OCI-LY3 (cell line): Measurements from ENCODE around the gene XPOT.
A peak's percentile ranks its signal among the peaks of the same experiment; 100 is the strongest.

Experiments used
- H2AFZ ChIP-seq: fragments of 200-600, 300-600 bp; shearing (Covaris generic); 2 replicates; pipeline ENCODE4 v1.6.0; 2014; ENCODE audit warnings: antibody characterized with exemption, low read depth, low read length
- H3K27ac ChIP-seq: fragments of 200-600, 300-600 bp; sonication (generic); 2 replicates; pipeline ENCODE4 v1.5.1; 2014; ENCODE audit warnings: mild to moderate bottlenecking, low read length, moderate library complexity, mixed read lengths
- H3K27me3 ChIP-seq: fragments of 200-600, 300-600 bp; sonication (generic); 2 replicates; pipeline ENCODE4 v1.6.1; 2014; ENCODE audit warnings: low read depth, low read length, mixed read lengths
- H3K36me3 ChIP-seq: fragments of 200-600, 300-600 bp; sonication (generic); replicated peaks from 2 replicates; pipeline ENCODE3; 2014; ENCODE audit warnings: low read depth, low read length, mixed read lengths
- H3K4me1 ChIP-seq: fragments of 300-600, 200-600 bp; sonication (generic); 2 replicates; pipeline ENCODE4 v1.6.1; 2014; ENCODE audit warnings: low read length, mixed read lengths
- H3K4me2 ChIP-seq: fragments of 200-600, 300-600 bp; sonication (generic); 2 replicates; pipeline ENCODE4 v1.6.1; 2014; ENCODE audit warnings: low read length, mixed read lengths
- H3K4me3 ChIP-seq: fragments of 300-600, 200-600 bp; sonication (generic); 2 replicates; pipeline ENCODE4 v1.5.1; 2014; ENCODE audit warnings: antibody characterized with exemption, mild to moderate bottlenecking, low read length, moderate library complexity
- H3K79me2 ChIP-seq: fragments of 300-600, 200-600 bp; shearing (Covaris generic); 2 replicates; pipeline ENCODE4 v1.6.1; 2014; ENCODE audit warnings: mild to moderate bottlenecking, low read length, mixed read lengths
- H3K9ac ChIP-seq: fragments of 300-600, 200-600 bp; shearing (Covaris generic); 2 replicates; pipeline ENCODE4 v1.6.0; 2014; ENCODE audit warnings: mild to moderate bottlenecking, low read length, moderate library complexity
- H3K9me3 ChIP-seq: fragments of 200-600, 300-600 bp; shearing (Covaris generic); 2 replicates; pipeline ENCODE4 v1.6.1; 2014; ENCODE audit warnings: low read length, mixed read lengths; ENCODE audit not compliant: insufficient read depth
- H4K20me1 ChIP-seq: fragments of 200-600, 300-600 bp; sonication (generic); 2 replicates; pipeline ENCODE4 v1.6.1; 2016; ENCODE audit warnings: low read length, mixed read lengths; ENCODE audit not compliant: insufficient read depth
- CTCF ChIP-seq: fragments of 200-600, 300-600 bp; sonication (generic); IDR thresholded peaks from 2 replicates; pipeline ENCODE4 v1.5.1; 2014; ENCODE audit warnings: antibody characterized with exemption, low read length, low read depth
- EZH2phosphoT487 ChIP-seq: fragments of 200-600 bp; shearing (Covaris generic); IDR thresholded peaks from 2 replicates; pipeline ENCODE4 v1.6.1; 2018; ENCODE audit warnings: antibody characterized with exemption, mixed run types, low read depth

Gene XPOT

GRCh38 chr12:64450057-64450640 lies 46.0 kb downstream of the XPOT start:
- peak overlapping the region; percentile 58; the same call in 1 of the 2 replicates for H3K27ac ChIP-seq

GRCh38 chr12:64450711-64451486 lies 46.7 kb downstream of the XPOT start:
- Histone ChIP-seq H3K9ac (peak overlapping the region; percentile 75), H4K20me1 (peaks cover 4% of the 10 kb centered on the region), H3K36me3 (peaks cover 17% of the 10 kb centered on the region), H3K4me3 (peak overlapping the region; percentile 88), H3K4me1 (peaks cover 20% of the 10 kb centered on the region), H3K9me3 (no peaks in the 10 kb centered on the region), H3K27me3 (no peaks in the 10 kb centered on the region), H3K79me2 (peaks cover 49% of the 10 kb centered on the region), H3K4me2 (peak overlapping the region; percentile 95), H2AFZ (no peak overlapping the region), H3K27ac (peak overlapping the region; percentile 58)
- TF ChIP-seq CTCF = no peak
- TF ChIP-seq EZH2phosphoT487 = no peak

More at GRCh38 chr12:64450057-64450640, 46.0 kb downstream of the XPOT start:
- Histone ChIP-seq H3K9me3 (no peaks in the 10 kb centered on the region), H4K20me1 (peaks cover 4% of the 10 kb centered on the region), H3K79me2 (peaks cover 41% of the 10 kb centered on the region), H3K4me1 (peaks cover 20% of the 10 kb centered on the region), H3K36me3 (peaks cover 19% of the 10 kb centered on the region), H3K4me2 (peak overlapping the region; percentile 95; the same call in 1 of the 2 replicates), H3K4me3 (no peak overlapping the region), H3K9ac (no peak overlapping the region), H2AFZ (no peak overlapping the region), H3K27me3 (no peaks in the 10 kb centered on the region)
- TF ChIP-seq CTCF = no peak
- no peak for TF ChIP-seq EZH2phosphoT487

- peaks cover 4% of the 10 kb centered on the region for H4K20me1 ChIP-seq
- no peaks in the 10 kb centered on the region for H3K27me3 ChIP-seq
- H3K36me3 ChIP-seq = peaks cover 14% of the 10 kb centered on the region
- TF ChIP-seq EZH2phosphoT487 = no peak
- no peak for TF ChIP-seq CTCF
- H3K4me2 ChIP-seq = peak within 1 kb of the TSS; percentile 95
- peak within 1 kb of the TSS; percentile 75 for H3K9ac ChIP-seq
- H3K27ac ChIP-seq = peak within 1 kb of the TSS; percentile 58
- peaks cover 20% of the 10 kb centered on the region for H3K4me1 ChIP-seq
- peaks cover 57% of the 10 kb centered on the region for H3K79me2 ChIP-seq
- no peaks in the 10 kb centered on the region for H3K9me3 ChIP-seq
- H2AFZ ChIP-seq = peak within 1 kb of the TSS; percentile 83
- peak within 1 kb of the TSS; percentile 88 for H3K4me3 ChIP-seq
Observed at GRCh38 chr12:64451687-64452558, 47.7 kb downstream of the XPOT start, which contains the start of gene TBK1. Gene TBK1 (plus strand): TSS chr12:64452120. CDS start chr12:64455871, 3,751 bp downstream.
